ENCODE data around the gene BRWD1. TPM values are rescaled to one million over a fixed set of nuclear protein-coding genes. Genes with fewer than 3 reads are reported as not detected.

BRWD1 gene
- polyA plus RNA-seq, 2 of the 4 experiments (the other 2 are of a cell fraction) = 6.9 to 22.2 TPM

DNA sequence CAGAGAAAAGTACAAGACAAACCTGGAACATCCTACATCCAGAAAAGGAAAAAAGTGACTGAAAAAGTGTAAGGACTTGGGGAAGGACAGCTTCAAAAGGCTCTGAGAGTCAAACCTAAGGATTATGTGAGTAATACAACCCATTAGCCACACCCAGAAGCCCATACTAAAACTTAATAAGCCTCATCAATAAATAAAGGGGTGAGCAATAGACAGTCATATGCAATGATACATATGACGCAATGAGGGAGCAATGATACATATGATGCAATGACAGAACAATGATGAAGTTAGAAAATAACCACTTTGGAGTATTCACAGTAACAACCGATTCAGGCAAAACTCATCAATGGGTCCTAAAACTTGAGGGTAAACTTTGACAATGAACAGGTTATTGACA is 50.1 kb downstream of the BRWD1 start:
- FAIRE-seq (no peak), DNase-seq (ENCODE audit: low read depth in 1 of 2, low spot score in 1 of 2) (no peak), ATAC-seq (no peak)
- Histone ChIP-seq H3K4me1 (peaks cover 8% of the 10 kb centered on the region; the same call in 2 of the 3 replicates), H3K4me2 (no peak overlapping the region), H3K9me3 (no peaks in the 10 kb centered on the region), H3K4me3 (no peak overlapping the region), H3K27ac (peak overlapping the region; percentile 41 to 45; a peak in 1 of 6 replicates)
- ChIA-PET POLR2A (no interaction called here), CTCF (no interaction called here)
- 99% methylated on average over 2 of the region's 2 CpGs for WGBS (ENCODE audit: missing lambda C conversion rate)
- TF ChIP-seq, protein P1, sequence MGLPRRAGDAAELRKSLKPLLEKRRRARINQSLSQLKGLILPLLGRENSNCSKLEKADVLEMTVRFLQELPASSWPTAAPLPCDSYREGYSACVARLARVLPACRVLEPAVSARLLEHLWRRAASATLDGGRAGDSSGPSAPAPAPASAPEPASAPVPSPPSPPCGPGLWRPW (IDR thresholded peaks at IDR 0.05) = 0 out of 2 replicates have a peak, but pooled peaks have one; percentile 39
- TF ChIP-seq CEBPB (IDR thresholded peaks at IDR 0.05) = peak; percentile 54 to 65; a peak in 2 of 4 replicates
- TF ChIP-seq HOXB13 (CRISPR knock-in tag; IDR thresholded peaks at IDR 0.05; ENCODE audit: low read depth) = no peak
- TF ChIP-seq HOXB5 (CRISPR knock-in tag; IDR thresholded peaks at IDR 0.05) = no peak
- TF ChIP-seq ESRRA (IDR thresholded peaks at IDR 0.05; ENCODE audit: borderline replicate concordance, low read length) = no peak
- TF ChIP-seq REST (IDR thresholded peaks at IDR 0.05) = no peak
- no peak for TF ChIP-seq BCL3 (IDR thresholded peaks at IDR 0.05)
- no peak for TF ChIP-seq KDM1A (IDR thresholded peaks at IDR 0.05; ENCODE audit: low read depth)
- TF ChIP-seq SMC3 (IDR thresholded peaks at IDR 0.05) = no peak
- TF ChIP-seq RCOR1 (IDR thresholded peaks at IDR 0.05; ENCODE audit: low read depth, low read length) = no peak
- no peak for TF ChIP-seq HDAC2 (IDR thresholded peaks at IDR 0.05)

DNA sequence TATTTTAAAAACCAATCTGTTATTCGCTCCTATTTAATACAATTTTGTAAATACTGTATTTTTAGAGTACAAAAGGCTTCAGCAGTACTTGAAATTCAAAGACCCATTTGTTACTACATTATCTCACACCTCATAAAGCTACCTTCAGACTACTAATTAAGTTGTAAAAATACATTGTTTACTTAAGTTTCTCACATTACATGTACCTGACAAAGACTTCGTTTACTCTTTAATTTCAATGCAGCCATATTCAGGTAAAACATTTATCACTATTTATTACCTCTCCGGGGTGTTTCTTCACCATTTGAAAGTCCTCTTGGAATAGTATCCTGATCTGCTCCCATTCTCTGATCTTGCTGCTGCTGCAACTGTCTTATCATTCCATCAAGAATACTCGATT is 55.2 kb downstream of the BRWD1 start:
- no peak for DNase-seq (ENCODE audit: low read depth in 1 of 2, low spot score in 1 of 2)
- CTCF ChIA-PET = no interaction called here
- TF ChIP-seq EHMT2 (IDR thresholded peaks at IDR 0.05; ENCODE audit: low read depth) (no peak), FOXS1 (CRISPR knock-in tag; IDR thresholded peaks at IDR 0.05) (no peak), PHF8 (IDR thresholded peaks at IDR 0.05; ENCODE audit: borderline replicate concordance, low read depth) (no peak), HOXA7 (CRISPR knock-in tag; IDR thresholded peaks at IDR 0.05) (no peak), CTCF (IDR thresholded peaks at IDR 0.05) (no peak), CHD2 (IDR thresholded peaks at IDR 0.05; ENCODE audit: low read length, partially characterized antibody) (no peak), ELK1 (IDR thresholded peaks at IDR 0.05; ENCODE audit: low read depth, low read length) (no peak), RNF2 (IDR thresholded peaks at IDR 0.05; ENCODE audit: borderline replicate concordance, low read depth) (no peak), KDM5A (IDR thresholded peaks at IDR 0.05) (no peak), GATA3 (IDR thresholded peaks at IDR 0.05; ENCODE audit: borderline replicate concordance) (no peak), RAD21 (conservative IDR thresholded peaks at IDR 0.05 in 1 of 2, IDR thresholded peaks at IDR 0.05 in 1 of 2) (no peak), REST (IDR thresholded peaks at IDR 0.05) (no peak), RARB (CRISPR knock-in tag; IDR thresholded peaks at IDR 0.05) (no peak), ZC3H11A (IDR thresholded peaks at IDR 0.05) (no peak)
- Histone ChIP-seq H3K4me3 (no peak overlapping the region), H3K9me3 (no peaks in the 10 kb centered on the region), H3K4me2 (no peak overlapping the region), H3K4me1 (peaks cover 1% of the 10 kb centered on the region; the same call in 2 of the 3 replicates), H3K27ac (no peak overlapping the region)
- POLR2A ChIA-PET = no interaction called here
- ATAC-seq = no peak
- FAIRE-seq = no peak
- WGBS (ENCODE audit: missing lambda C conversion rate) = 89% methylated on average over 4 of the region's 4 CpGs

Measured in A549 (cell line).